Measurements from ENCODE around the gene ETNK1.
"Not testable (repeated sequence)": the region's sequence is repeated elsewhere in the genome, so short reads cannot be mapped to it uniquely, and the experiment has no call there.

GRCh38 chr12:22692467-22692866 is 67.5 kb downstream of the ETNK1 start:
- not testable (repeated sequence) for TF ChIP-seq CTCF (IDR thresholded peaks at IDR 0.05; ENCODE audit: low read depth, low read length, poor library complexity, severe bottlenecking); EZH2phosphoT487 (IDR thresholded peaks at IDR 0.05; ENCODE audit: borderline replicate concordance, low read length)
